Lung microvascular endothelial cell (primary cell): ENCODE results near the gene GABRD. TPM values are rescaled to one million over a fixed set of nuclear protein-coding genes. Genes with fewer than 3 reads are reported as not detected.
A peak's percentile ranks its signal among the peaks of the same experiment; 100 is the strongest.

Source experiments
- DNase-seq, 2 donors: peaks; one replicate each; pipeline versions ENCODE4 v3.0.0 to v3.0.0-alpha.2; 2010; ENCODE audit warnings: low read depth in 2 of 2
- total RNA-seq: library from RNA; depleted of rRNA; stranded (reverse); fragments of >200 nt; gene quantifications from 2 replicates; pipeline ENCODE4 v1.2.1, GENCODE V29; 2014

The GABRD gene
- total RNA-seq, 1 donor from 2014 or later: 0.20 TPM

- DNase-seq: peak in 1 of 2 donors; percentile 14
These were observed 33.0 kb downstream of the GABRD start for GRCh38 chr1:2052054-2052679.

GRCh38 chr1:2052756-2053155 is 33.6 kb downstream of the GABRD start:
- no peak for DNase-seq

GRCh38 chr1:2053217-2053616 is 34.1 kb downstream of the GABRD start:
- DNase-seq: no peak

GRCh38 chr1:2053784-2054376 is 34.7 kb downstream of the GABRD start:
- no peak for DNase-seq

- DNase-seq: no peak
These were observed 35.4 kb downstream of the GABRD start for GRCh38 chr1:2054560-2054959.

GRCh38 chr1:2055911-2056575 is 36.9 kb downstream of the GABRD start:
- DNase-seq: no peak

GRCh38 chr1:2056955-2057590 is 37.9 kb downstream of the GABRD start:
- DNase-seq: no peak

- DNase-seq: no peak
These were observed 40.3 kb downstream of the GABRD start for GRCh38 chr1:2059290-2059953.

- DNase-seq: no peak
These were observed 40.9 kb downstream of the GABRD start for GRCh38 chr1:2060072-2060471.

GRCh38 chr1:2060535-2060934 is 41.4 kb downstream of the GABRD start:
- DNase-seq: no peak

- no peak for DNase-seq
These were observed 42.1 kb downstream of the GABRD start for GRCh38 chr1:2061065-2061778.

GRCh38 chr1:2065699-2066098 is 46.6 kb downstream of the GABRD start:
- no peak for DNase-seq

- DNase-seq: no peak
These were observed 48.2 kb downstream of the GABRD start for GRCh38 chr1:2067393-2067792.

GRCh38 chr1:2067981-2068380 is 48.8 kb downstream of the GABRD start:
- no peak for DNase-seq

GRCh38 chr1:2068951-2069350 is 49.8 kb downstream of the GABRD start:
- DNase-seq: no peak

GRCh38 chr1:2070016-2070415 is 50.9 kb downstream of the GABRD start:
- DNase-seq: no peak

- no peak for DNase-seq
These were observed 51.8 kb downstream of the GABRD start for GRCh38 chr1:2070800-2071530.

- no peak for DNase-seq
These were observed 53.1 kb downstream of the GABRD start for GRCh38 chr1:2072109-2072806.

- DNase-seq: no peak
These were observed 53.7 kb downstream of the GABRD start for GRCh38 chr1:2072891-2073290.
